ENCODE results near the gene LARGE1.

The LARGE1 gene

GRCh38 chr22:33853200-33854097, 66.8 kb downstream of the LARGE1 start:
- no peak for DNase-seq

GRCh38 chr22:33851821-33852384, 68.4 kb downstream of the LARGE1 start:
- DNase-seq: no peak

GRCh38 chr22:33851240-33851639, 69.0 kb downstream of the LARGE1 start:
- no peak for DNase-seq

GRCh38 chr22:33850724-33851123, 69.6 kb downstream of the LARGE1 start:
- DNase-seq: no peak

- DNase-seq: no peak
Observed at GRCh38 chr22:33850193-33850592, 70.1 kb downstream of the LARGE1 start.

- DNase-seq: no peak
Observed at GRCh38 chr22:33848251-33848650, 72.0 kb downstream of the LARGE1 start.

- no peak for DNase-seq
Observed at GRCh38 chr22:33844273-33844672, 76.0 kb downstream of the LARGE1 start.

- no peak for DNase-seq
Observed at GRCh38 chr22:33842421-33843094, 77.7 kb downstream of the LARGE1 start.

- no peak for DNase-seq
Observed at GRCh38 chr22:33842006-33842354, 78.3 kb downstream of the LARGE1 start.

GRCh38 chr22:33841281-33842005, 78.8 kb downstream of the LARGE1 start:
- no peak for DNase-seq

GRCh38 chr22:33838644-33839043, 81.6 kb downstream of the LARGE1 start:
- no peak for DNase-seq

- DNase-seq: no peak
Observed at GRCh38 chr22:33837826-33838225, 82.5 kb downstream of the LARGE1 start.

GRCh38 chr22:33835265-33835664, 85.0 kb downstream of the LARGE1 start:
- no peak for DNase-seq

GRCh38 chr22:33832558-33833151, 87.6 kb downstream of the LARGE1 start:
- DNase-seq: no peak

- no peak for DNase-seq
Observed at GRCh38 chr22:33831651-33832050, 88.6 kb downstream of the LARGE1 start.

- no peak for DNase-seq
Observed at GRCh38 chr22:33831207-33831606, 89.1 kb downstream of the LARGE1 start.

GRCh38 chr22:33829546-33830280, 90.6 kb downstream of the LARGE1 start:
- no peak for DNase-seq

- no peak for DNase-seq
Observed at GRCh38 chr22:33828302-33828701, 92.0 kb downstream of the LARGE1 start.

- DNase-seq: no peak
Observed at GRCh38 chr22:33825761-33826160, 94.5 kb downstream of the LARGE1 start.

GRCh38 chr22:33823552-33823951, 96.7 kb downstream of the LARGE1 start:
- DNase-seq: no peak

- DNase-seq: no peak
Observed at GRCh38 chr22:33821290-33821689, 99.0 kb downstream of the LARGE1 start.

- DNase-seq: no peak
Observed at GRCh38 chr22:33819743-33820142, 100.5 kb downstream of the LARGE1 start.

All from activated effector memory CD4-positive, alpha-beta T cell treated with anti-CD3 and anti-CD28 coated beads, Interleukin-2, amount 50 U/mL, for 16 hours (primary cell).